Endodermal cell (in vitro differentiated cells): ENCODE results near the gene TMEM183A. TPM values are rescaled to one million over a fixed set of nuclear protein-coding genes. Genes with fewer than 3 reads are reported as not detected.

Experiments used
- DNase-seq: peaks from one replicate; pipeline ENCODE4 v3.0.0-alpha.2; 2017
- H3K27ac ChIP-seq: 2 replicates; pipeline ENCODE4 v1.5.1; 2013; ENCODE audit warnings: mild to moderate bottlenecking, low read depth, low read length, moderate library complexity
- H3K27me3 ChIP-seq: 2 replicates; pipeline ENCODE4 v1.6.1; 2013; ENCODE audit warnings: mild to moderate bottlenecking, low read length, moderate library complexity; ENCODE audit not compliant: insufficient read depth, control insufficient read depth, poor library complexity, severe bottlenecking
- H3K36me3 ChIP-seq: 2 replicates; pipeline ENCODE4 v1.7.0; 2013; ENCODE audit warnings: mild to moderate bottlenecking, low read length, moderate library complexity; ENCODE audit not compliant: control insufficient read depth, insufficient read depth
- H3K4me1 ChIP-seq: one replicate; pipeline ENCODE4 v1.7.0; 2013; ENCODE audit warnings: low read length; ENCODE audit not compliant: control insufficient read depth, insufficient read depth
- H3K4me3 ChIP-seq: 2 replicates; pipeline ENCODE4 v1.5.1; 2013; ENCODE audit warnings: mild to moderate bottlenecking, low read length, moderate library complexity
- H3K9ac ChIP-seq: 2 replicates; pipeline ENCODE4 v1.6.1; 2013; ENCODE audit warnings: mild to moderate bottlenecking, low read length, moderate library complexity; ENCODE audit not compliant: poor library complexity, severe bottlenecking; ENCODE audit errors: extremely low read depth
- H3K9me3 ChIP-seq: 2 replicates; pipeline ENCODE4 v1.6.1; 2013; ENCODE audit warnings: mild to moderate bottlenecking, low read length, moderate library complexity; ENCODE audit not compliant: control insufficient read depth
- H3K27ac Mint-ChIP-seq: 2 replicates; pipeline ENCODE4 v1.8.0; 2020; ENCODE audit warnings: mixed read lengths
- H3K27me3 Mint-ChIP-seq: 2 replicates; pipeline ENCODE4 v1.8.0; 2021; ENCODE audit warnings: mild to moderate bottlenecking, mixed read lengths; ENCODE audit not compliant: insufficient read depth
- H3K36me3 Mint-ChIP-seq: 2 replicates; pipeline ENCODE4 v1.8.0; 2020; ENCODE audit warnings: low read depth, mixed read lengths
- H3K4me1 Mint-ChIP-seq: 2 replicates; pipeline ENCODE4 v1.8.0; 2020; ENCODE audit warnings: mixed read lengths
- H3K4me3 Mint-ChIP-seq: 2 replicates; pipeline ENCODE4 v1.8.0; 2020; ENCODE audit warnings: mild to moderate bottlenecking, moderate library complexity, mixed read lengths
- H3K9me3 Mint-ChIP-seq: 2 replicates; pipeline ENCODE4 v1.8.0; 2020; ENCODE audit warnings: mild to moderate bottlenecking, mixed read lengths
- CTCF ChIP-seq: fragments of 200-600 bp; sonication (generic); conservative IDR thresholded peaks from 2 replicates; pipeline ENCODE4 v1.5.0; 2021; ENCODE audit warnings: antibody characterized with exemption, mild to moderate bottlenecking
- WGBS, 2 experiments: methylation state at CpG; one replicate each; pipeline versions ENCODE4 v1.1.5 to v1.1.7; 2013; ENCODE audit warnings: missing lambda C conversion rate in 2 of 2, mixed read lengths in 1 of 2; ENCODE audit not compliant: insufficient coverage in 1 of 2, insufficient read length in 1 of 2; 5-methylcytosine and 5-hydroxymethylcytosine counted together
- total RNA-seq, 2 donors: library from RNA; stranded (reverse); fragmentation: NEBNext Ultra II Directional in 1 of 2; extraction: Animal tissue kit (Norgen Biotek cat#: 25700) in 1 of 2; gene quantifications; 2 replicates in 1 of 2; 3 replicates in 1 of 2; pipeline ENCODE4 v1.2.1, GENCODE V29; 2021

TMEM183A gene
- total RNA-seq, 2 donors from 2014 or later: 88.9 to 89.7 TPM

- H3K36me3 ChIP-seq: peaks cover 6% of the 10 kb centered on the region
- DNase-seq: no peak
Observed at GRCh38 chr1:203060115-203060514, 52.9 kb downstream of the TMEM183A start.

GRCh38 chr1:203063287-203063686 lies 56.1 kb downstream of the TMEM183A start:
- Histone ChIP-seq H3K4me1 (no peaks in the 10 kb centered on the region), H3K9ac (no peak overlapping the region), H3K36me3 (peaks cover 6% of the 10 kb centered on the region), H3K27me3 (no peaks in the 10 kb centered on the region), H3K27ac (no peak overlapping the region), H3K4me3 (no peak overlapping the region), H3K9me3 (peaks cover 17% of the 10 kb centered on the region)
- Mint-ChIP-seq H3K36me3 (peaks cover 19% of the 10 kb centered on the region), H3K27ac (no peak overlapping the region), H3K27me3 (no peaks in the 10 kb centered on the region), H3K4me3 (no peak overlapping the region), H3K4me1 (no peaks in the 10 kb centered on the region), H3K9me3 (peaks cover 15% of the 10 kb centered on the region)
- DNase-seq: no peak
- WGBS, 2 experiments: 90 to 95% methylated on average over 3 to 6 of the region's 8 CpGs
- TF ChIP-seq CTCF: no peak

More at GRCh38 chr1:203060115-203060514, 52.9 kb downstream of the TMEM183A start:
- Histone ChIP-seq H3K4me3 (no peak overlapping the region), H3K27ac (no peak overlapping the region), H3K4me1 (no peaks in the 10 kb centered on the region), H3K27me3 (no peaks in the 10 kb centered on the region), H3K9me3 (peaks cover 17% of the 10 kb centered on the region), H3K9ac (no peak overlapping the region)
- Mint-ChIP-seq H3K36me3 (peaks cover 19% of the 10 kb centered on the region), H3K4me1 (no peaks in the 10 kb centered on the region), H3K27me3 (peaks cover 2% of the 10 kb centered on the region), H3K27ac (no peak overlapping the region), H3K9me3 (peaks cover 15% of the 10 kb centered on the region), H3K4me3 (no peak overlapping the region)
- TF ChIP-seq CTCF: no peak
- WGBS, 2 experiments: 95 to 96% methylated on average over 11 of the region's 11 CpGs

- H3K4me3 Mint-ChIP-seq: no peak overlapping the region
- H3K9ac ChIP-seq: no peak overlapping the region
Observed at GRCh38 chr1:203065191-203065590, 58.0 kb downstream of the TMEM183A start.

More at GRCh38 chr1:203065191-203065590, 58.0 kb downstream of the TMEM183A start:
- no peak overlapping the region for H3K4me3 ChIP-seq
- Mint-ChIP-seq H3K4me1 (no peaks in the 10 kb centered on the region), H3K36me3 (peaks cover 13% of the 10 kb centered on the region), H3K27me3 (no peaks in the 10 kb centered on the region), H3K27ac (no peak overlapping the region), H3K9me3 (peaks cover 15% of the 10 kb centered on the region)
- no peak for TF ChIP-seq CTCF
- H3K27me3 ChIP-seq: no peaks in the 10 kb centered on the region
- H3K9me3 ChIP-seq: peaks cover 17% of the 10 kb centered on the region
- H3K4me1 ChIP-seq: no peaks in the 10 kb centered on the region
- peaks cover 6% of the 10 kb centered on the region for H3K36me3 ChIP-seq
- H3K27ac ChIP-seq: no peak overlapping the region
- DNase-seq: no peak
- WGBS, 2 experiments: 88 to 89% methylated on average over 3 to 7 of the region's 7 CpGs
